Measurements from ENCODE around the gene SPECC1.
A peak's percentile ranks its signal among the peaks of the same experiment; 100 is the strongest.

GRCh38 chr17:20121359-20122253 lies 112.4 kb downstream of the SPECC1 start:
- TF ChIP-seq CTCF (IDR thresholded peaks at IDR 0.05): peak; percentile 90
- TF ChIP-seq ZNF416 (CRISPR knock-in tag; IDR thresholded peaks at IDR 0.05): no peak
- TF ChIP-seq ZNF423 (CRISPR knock-in tag; IDR thresholded peaks at IDR 0.05): no peak
